Measurements from ENCODE around the gene ZC2HC1B. TPM values are rescaled to one million over a fixed set of nuclear protein-coding genes. Genes with fewer than 3 reads are reported as not detected.

Gene ZC2HC1B
- total RNA-seq, 2 experiments from 2014 or later: not detected

- Mint-ChIP-seq H3K4me1 (peaks cover 3% of the 10 kb centered on the region), H3K36me3 (no peaks in the 10 kb centered on the region), H3K9me3 (no peaks in the 10 kb centered on the region), H3K27me3 (no peaks in the 10 kb centered on the region), H3K27ac (no peak overlapping the region), H3K4me3 (no peak overlapping the region)
- DNase-seq: no peak
Measured at GRCh38 chr6:143973097-143973966, 109.1 kb downstream of the ZC2HC1B start.

- H3K27me3 Mint-ChIP-seq: no peaks in the 10 kb centered on the region
- H3K27ac Mint-ChIP-seq: no peak overlapping the region
- H3K36me3 Mint-ChIP-seq: no peaks in the 10 kb centered on the region
- no peak overlapping the region for H3K4me3 Mint-ChIP-seq
- no peak for DNase-seq
- no peaks in the 10 kb centered on the region for H3K9me3 Mint-ChIP-seq
- H3K4me1 Mint-ChIP-seq: peaks cover 3% of the 10 kb centered on the region
Measured at GRCh38 chr6:143974089-143974488, 109.8 kb downstream of the ZC2HC1B start.

GRCh38 chr6:143976806-143977349 lies 112.6 kb downstream of the ZC2HC1B start:
- Mint-ChIP-seq H3K4me1 (peaks cover 3% of the 10 kb centered on the region), H3K27ac (no peak overlapping the region), H3K27me3 (no peaks in the 10 kb centered on the region), H3K4me3 (no peak overlapping the region), H3K9me3 (no peaks in the 10 kb centered on the region), H3K36me3 (no peaks in the 10 kb centered on the region)
- no peak for DNase-seq

- H3K4me1 Mint-ChIP-seq: peaks cover 3% of the 10 kb centered on the region
- H3K36me3 Mint-ChIP-seq: no peaks in the 10 kb centered on the region
- no peak overlapping the region for H3K27ac Mint-ChIP-seq
- no peak for DNase-seq
- no peaks in the 10 kb centered on the region for H3K27me3 Mint-ChIP-seq
- no peak overlapping the region for H3K4me3 Mint-ChIP-seq
- H3K9me3 Mint-ChIP-seq: no peaks in the 10 kb centered on the region
Measured at GRCh38 chr6:143980921-143981320, 116.6 kb downstream of the ZC2HC1B start.

- Mint-ChIP-seq H3K27ac (no peak overlapping the region), H3K4me3 (no peak overlapping the region), H3K4me1 (no peaks in the 10 kb centered on the region)
Measured at GRCh38 chr6:143982968-143983367, 118.7 kb downstream of the ZC2HC1B start.

GRCh38 chr6:143984666-143985065 lies 120.4 kb downstream of the ZC2HC1B start:
- Mint-ChIP-seq H3K36me3 (no peaks in the 10 kb centered on the region), H3K27ac (no peak overlapping the region), H3K4me1 (no peaks in the 10 kb centered on the region), H3K4me3 (no peak overlapping the region), H3K27me3 (no peaks in the 10 kb centered on the region), H3K9me3 (no peaks in the 10 kb centered on the region)
- DNase-seq: no peak

More at GRCh38 chr6:143982968-143983367, 118.7 kb downstream of the ZC2HC1B start:
- H3K36me3 Mint-ChIP-seq: no peaks in the 10 kb centered on the region
- no peak for DNase-seq
- no peaks in the 10 kb centered on the region for H3K27me3 Mint-ChIP-seq
- H3K9me3 Mint-ChIP-seq: no peaks in the 10 kb centered on the region

GRCh38 chr6:143986463-143987065 lies 122.3 kb downstream of the ZC2HC1B start:
- DNase-seq: no peak
- Mint-ChIP-seq H3K27me3 (no peaks in the 10 kb centered on the region), H3K4me1 (no peaks in the 10 kb centered on the region), H3K9me3 (no peaks in the 10 kb centered on the region), H3K27ac (no peak overlapping the region), H3K4me3 (no peak overlapping the region), H3K36me3 (no peaks in the 10 kb centered on the region)

Other genes starting within 250 kb of the ZC2HC1B start
- gene PHACTR2, start 186.5 kb upstream of the ZC2HC1B start, total RNA-seq: 10 to 100 TPM; 18.8 to 22.1 TPM
- gene LTV1, start 21.1 kb upstream of the ZC2HC1B start, total RNA-seq: 10 to 100 TPM; 63.6 to 65.1 TPM
- 10 to 100 TPM; 13.1 to 14.5 TPM for gene PLAGL1, start 143.8 kb downstream of the ZC2HC1B start, total RNA-seq
- 100 to 1,000 TPM; 258 to 260 TPM for gene SF3B5, start 231.1 kb downstream of the ZC2HC1B start, total RNA-seq